Neural progenitor cell (in vitro differentiated cells): Measurements from ENCODE around the gene ZCCHC4. TPM values are rescaled to one million over a fixed set of nuclear protein-coding genes. Genes with fewer than 3 reads are reported as not detected.

ENCODE experiments used
- DNase-seq: peaks from one replicate; pipeline ENCODE4 v3.0.0-alpha.2; 2016; ENCODE audit warnings: low spot score
- H2AFZ ChIP-seq: fragments of 200-600 bp; sonication (generic); replicated peaks from 2 replicates; pipeline ENCODE4 v1.6.1; 2016; ENCODE audit warnings: antibody characterized with exemption
- H3F3A ChIP-seq: fragments of 200-600 bp; sonication (generic); 2 replicates; pipeline ENCODE4 v1.6.1; 2016; ENCODE audit warnings: antibody characterized with exemption, low read depth
- H3K27ac ChIP-seq: fragments of 200-600 bp; sonication (generic); 2 replicates; pipeline ENCODE4 v1.5.1; 2016; ENCODE audit warnings: mild to moderate bottlenecking
- H3K27me3 ChIP-seq: fragments of 200-600 bp; sonication (generic); 2 replicates; pipeline ENCODE4 v1.6.1; 2016; ENCODE audit warnings: mild to moderate bottlenecking, moderate library complexity
- H3K36me3 ChIP-seq: fragments of 200-600 bp; sonication (generic); 2 replicates; pipeline ENCODE4 v1.5.1; 2016
- H3K4me1 ChIP-seq: fragments of 200-600 bp; sonication (generic); 2 replicates; pipeline ENCODE4 v1.6.1; 2016; ENCODE audit warnings: mixed run types
- H3K4me2 ChIP-seq: fragments of 200-600 bp; sonication (generic); 2 replicates; pipeline ENCODE4 v1.6.1; 2016
- H3K4me3 ChIP-seq: fragments of 200-600 bp; sonication (generic); 2 replicates; pipeline ENCODE4 v1.5.1; 2016
- H3K79me2 ChIP-seq: fragments of 200-600 bp; sonication (generic); 2 replicates; pipeline ENCODE4 v1.6.1; 2016; ENCODE audit warnings: low read depth
- H3K9ac ChIP-seq: fragments of 200-600 bp; sonication (generic); 2 replicates; pipeline ENCODE4 v1.6.1; 2016
- H3K9me3 ChIP-seq: fragments of 200-600 bp; sonication (generic); 2 replicates; pipeline ENCODE4 v1.5.1; 2016; ENCODE audit warnings: low read depth
- H4K20me1 ChIP-seq: fragments of 200-600 bp; sonication (generic); 2 replicates; pipeline ENCODE4 v1.6.1; 2016; ENCODE audit warnings: low read depth
- H3K27ac Mint-ChIP-seq: 3 replicates; pipeline ENCODE4 v1.8.0; 2021; ENCODE audit warnings: mixed read lengths
- H3K27me3 Mint-ChIP-seq: 2 replicates; pipeline ENCODE4 v1.8.0; 2022; ENCODE audit warnings: low read depth, mild to moderate bottlenecking, inconsistent platforms, moderate library complexity, mixed read lengths; ENCODE audit not compliant: insufficient read depth
- H3K36me3 Mint-ChIP-seq: 3 replicates; pipeline ENCODE4 v1.8.0; 2021; ENCODE audit warnings: mixed read lengths
- H3K4me1 Mint-ChIP-seq: 3 replicates; pipeline ENCODE4 v1.8.0; 2021; ENCODE audit warnings: mixed read lengths
- H3K4me3 Mint-ChIP-seq: 3 replicates; pipeline ENCODE4 v1.8.0; 2021; ENCODE audit warnings: mild to moderate bottlenecking, moderate library complexity, mixed read lengths
- H3K9me3 Mint-ChIP-seq: 3 replicates; pipeline ENCODE4 v1.8.0; 2020; ENCODE audit warnings: mixed read lengths
- EZH2 ChIP-seq: fragments of 200-600 bp; sonication (generic); IDR thresholded peaks from 2 replicates; pipeline ENCODE4 v1.6.1; 2017; ENCODE audit warnings: antibody characterized with exemption, mild to moderate bottlenecking, moderate library complexity
- EZH2phosphoT487 ChIP-seq: fragments of 200-600 bp; sonication (generic); IDR thresholded peaks from 2 replicates; pipeline ENCODE4 v1.6.1; 2017; ENCODE audit warnings: antibody characterized with exemption
- total RNA-seq: library from RNA; depleted of rRNA; stranded (reverse); fragments of >200 nt; gene quantifications from 2 replicates; pipeline ENCODE4 v1.2.3, GENCODE V29; 2015; ENCODE audit warnings: low replicate concordance
- TF ChIP-seq, protein P1 (sequence below): fragments of 200-600 bp; sonication (generic); IDR thresholded peaks from 2 replicates; pipeline ENCODE4 v1.5.1; 2017; ENCODE audit warnings: antibody characterized with exemption, mild to moderate bottlenecking

ZCCHC4 gene
- total RNA-seq, 1 donor from 2014 or later, result 23.9 TPM

- Histone ChIP-seq H3K4me1 (no peaks in the 10 kb centered on the region), H2AFZ (no peak overlapping the region), H3F3A (no peaks in the 10 kb centered on the region), H3K36me3 (no peaks in the 10 kb centered on the region), H3K27ac (no peak overlapping the region), H4K20me1 (no peaks in the 10 kb centered on the region), H3K4me2 (no peak overlapping the region), H3K9ac (no peak overlapping the region), H3K79me2 (no peaks in the 10 kb centered on the region), H3K27me3 (no peaks in the 10 kb centered on the region), H3K4me3 (no peak overlapping the region), H3K9me3 (no peaks in the 10 kb centered on the region)
- H3K9me3 Mint-ChIP-seq, result no peaks in the 10 kb centered on the region
- no peak for DNase-seq
- H3K4me1 Mint-ChIP-seq, result no peaks in the 10 kb centered on the region
- H3K27ac Mint-ChIP-seq, result no peak overlapping the region
- H3K4me3 Mint-ChIP-seq, result no peak overlapping the region
- peaks cover 2% of the 10 kb centered on the region for H3K27me3 Mint-ChIP-seq
- TF ChIP-seq, protein P1, sequence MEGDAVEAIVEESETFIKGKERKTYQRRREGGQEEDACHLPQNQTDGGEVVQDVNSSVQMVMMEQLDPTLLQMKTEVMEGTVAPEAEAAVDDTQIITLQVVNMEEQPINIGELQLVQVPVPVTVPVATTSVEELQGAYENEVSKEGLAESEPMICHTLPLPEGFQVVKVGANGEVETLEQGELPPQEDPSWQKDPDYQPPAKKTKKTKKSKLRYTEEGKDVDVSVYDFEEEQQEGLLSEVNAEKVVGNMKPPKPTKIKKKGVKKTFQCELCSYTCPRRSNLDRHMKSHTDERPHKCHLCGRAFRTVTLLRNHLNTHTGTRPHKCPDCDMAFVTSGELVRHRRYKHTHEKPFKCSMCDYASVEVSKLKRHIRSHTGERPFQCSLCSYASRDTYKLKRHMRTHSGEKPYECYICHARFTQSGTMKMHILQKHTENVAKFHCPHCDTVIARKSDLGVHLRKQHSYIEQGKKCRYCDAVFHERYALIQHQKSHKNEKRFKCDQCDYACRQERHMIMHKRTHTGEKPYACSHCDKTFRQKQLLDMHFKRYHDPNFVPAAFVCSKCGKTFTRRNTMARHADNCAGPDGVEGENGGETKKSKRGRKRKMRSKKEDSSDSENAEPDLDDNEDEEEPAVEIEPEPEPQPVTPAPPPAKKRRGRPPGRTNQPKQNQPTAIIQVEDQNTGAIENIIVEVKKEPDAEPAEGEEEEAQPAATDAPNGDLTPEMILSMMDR, result no peak
- TF ChIP-seq EZH2 (no peak), EZH2phosphoT487 (no peak)
- H3K36me3 Mint-ChIP-seq, result no peaks in the 10 kb centered on the region
These were observed 9.9 kb upstream of the ZCCHC4 start for GRCh38 chr4:25302626-25303025.

DNA sequence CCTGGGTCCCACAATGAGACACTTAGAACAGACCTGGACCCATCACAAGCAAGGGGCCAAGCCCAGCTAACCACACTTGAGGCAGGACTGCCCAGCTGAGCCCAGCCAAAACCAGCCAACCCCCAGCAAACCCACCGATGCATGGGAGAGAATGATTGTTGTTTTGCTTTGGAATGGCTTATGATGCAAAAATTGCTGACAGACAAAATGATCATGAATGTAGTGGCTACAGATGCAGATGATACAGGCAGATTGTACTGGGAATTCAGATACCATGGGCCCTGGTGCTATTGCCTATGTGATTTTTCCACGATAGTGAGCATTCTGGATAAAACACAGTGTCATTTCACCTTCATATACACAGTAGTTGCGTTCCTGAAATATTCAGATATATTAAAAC is 9.0 kb upstream of the ZCCHC4 start:
- H2AFZ ChIP-seq, result no peak overlapping the region
- Mint-ChIP-seq H3K9me3 (no peaks in the 10 kb centered on the region), H3K36me3 (no peaks in the 10 kb centered on the region), H3K27ac (peak overlapping the region; percentile 44), H3K4me3 (no peak overlapping the region), H3K4me1 (no peaks in the 10 kb centered on the region), H3K27me3 (peaks cover 5% of the 10 kb centered on the region)
- H3K27ac ChIP-seq, result no peak overlapping the region
- no peak for DNase-seq
- H4K20me1 ChIP-seq, result no peaks in the 10 kb centered on the region
- no peaks in the 10 kb centered on the region for H3F3A ChIP-seq
- H3K27me3 ChIP-seq, result no peaks in the 10 kb centered on the region
- H3K4me2 ChIP-seq, result no peak overlapping the region
- no peaks in the 10 kb centered on the region for H3K36me3 ChIP-seq
- no peak overlapping the region for H3K4me3 ChIP-seq
- H3K9me3 ChIP-seq, result no peaks in the 10 kb centered on the region
- H3K4me1 ChIP-seq, result no peaks in the 10 kb centered on the region
- H3K79me2 ChIP-seq, result no peaks in the 10 kb centered on the region
- no peak overlapping the region for H3K9ac ChIP-seq
- TF ChIP-seq EZH2 (no peak), EZH2phosphoT487 (no peak)
- TF ChIP-seq, protein P1, result no peak

DNA sequence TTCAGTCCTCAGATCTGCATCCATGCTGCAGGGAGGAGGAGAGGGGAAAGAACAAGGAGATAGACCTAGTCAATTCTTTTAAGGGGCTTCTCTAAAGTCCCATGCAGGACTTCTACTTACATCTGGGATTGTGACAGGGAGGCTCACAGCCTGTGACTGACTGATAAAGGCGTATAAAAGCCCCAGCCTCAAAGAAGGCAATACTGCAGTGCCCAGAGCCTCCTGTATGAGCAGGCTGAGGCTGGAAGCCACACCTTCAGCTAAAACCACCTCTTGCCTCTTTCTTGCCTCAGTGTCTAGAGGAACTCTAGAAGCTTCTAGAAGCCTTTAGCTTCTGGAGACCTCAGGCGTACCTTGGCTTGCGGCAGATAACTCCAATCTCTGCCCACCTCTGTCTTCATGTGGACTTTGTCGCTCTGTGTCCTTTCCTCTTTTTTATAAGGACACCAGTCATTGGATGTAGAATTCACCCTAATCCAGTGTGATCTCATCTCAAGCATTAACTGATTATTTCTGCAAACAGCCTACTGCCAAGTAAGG is 6.0 kb upstream of the ZCCHC4 start:
- no peaks in the 10 kb centered on the region for H3K4me1 Mint-ChIP-seq
- H2AFZ ChIP-seq, result no peak overlapping the region
- DNase-seq, result no peak
- H3K4me1 ChIP-seq, result no peaks in the 10 kb centered on the region
- no peak overlapping the region for H3K4me3 Mint-ChIP-seq
- no peaks in the 10 kb centered on the region for H4K20me1 ChIP-seq
- no peaks in the 10 kb centered on the region for H3K9me3 ChIP-seq
- no peaks in the 10 kb centered on the region for H3K36me3 ChIP-seq
- H3K4me3 ChIP-seq, result no peak overlapping the region
- no peak overlapping the region for H3K27ac Mint-ChIP-seq
- no peak overlapping the region for H3K9ac ChIP-seq
- H3K27me3 Mint-ChIP-seq, result peaks cover 5% of the 10 kb centered on the region
- no peaks in the 10 kb centered on the region for H3K9me3 Mint-ChIP-seq
- no peaks in the 10 kb centered on the region for H3K36me3 Mint-ChIP-seq
- H3K79me2 ChIP-seq, result no peaks in the 10 kb centered on the region
- H3K27me3 ChIP-seq, result no peaks in the 10 kb centered on the region
- H3F3A ChIP-seq, result no peaks in the 10 kb centered on the region
- no peak overlapping the region for H3K4me2 ChIP-seq
- no peak overlapping the region for H3K27ac ChIP-seq
- no peak for TF ChIP-seq EZH2phosphoT487
- TF ChIP-seq, protein P1, result no peak
- TF ChIP-seq EZH2, result no peak
